Naive B cell (primary cell): Measurements from ENCODE around the gene CAPN5. TPM values are rescaled to one million over a fixed set of nuclear protein-coding genes. Genes with fewer than 3 reads are reported as not detected.

ENCODE experiments used
- ATAC-seq, 2 donors: fragments of 150-1000 bp; cut with Tn5 transposase; 2 replicates each; pipeline ENCODE4 v1.10.0; 2021; ENCODE audit warnings: low read depth in 2 of 2, mild to moderate bottlenecking in 2 of 2, moderate library complexity in 2 of 2
- DNase-seq: peaks from one replicate; pipeline ENCODE4 v3.0.0; 2022
- H3K27ac Mint-ChIP-seq, 6 donors: one replicate each; pipeline ENCODE4 v1.8.0; 2020 to 2022; ENCODE audit warnings: mild to moderate bottlenecking in 6 of 6, mixed read lengths in 6 of 6, moderate library complexity in 5 of 6, inconsistent platforms in 2 of 6
- H3K27me3 Mint-ChIP-seq, 3 donors: one replicate each; pipeline ENCODE4 v1.8.0; 2021 to 2022; ENCODE audit warnings: mixed read lengths in 3 of 3, mild to moderate bottlenecking in 1 of 3
- H3K36me3 Mint-ChIP-seq, 2 donors: one replicate each; pipeline ENCODE4 v1.8.0; 2020 to 2022; ENCODE audit warnings: mixed read lengths in 2 of 2, inconsistent platforms in 1 of 2, mild to moderate bottlenecking in 1 of 2
- H3K4me1 Mint-ChIP-seq, 3 donors: one replicate each; pipeline ENCODE4 v1.8.0; 2020 to 2022; ENCODE audit warnings: mixed read lengths in 3 of 3, inconsistent platforms in 1 of 3, mild to moderate bottlenecking in 1 of 3, moderate library complexity in 1 of 3
- H3K4me3 Mint-ChIP-seq, 8 donors: one replicate each; pipeline ENCODE4 v1.8.0; 2020 to 2022; ENCODE audit warnings: mild to moderate bottlenecking in 8 of 8, mixed read lengths in 8 of 8, moderate library complexity in 8 of 8, inconsistent platforms in 2 of 8
- H3K9me3 Mint-ChIP-seq, 7 donors: one replicate each; pipeline ENCODE4 v1.8.0; 2020 to 2022; ENCODE audit warnings: mixed read lengths in 7 of 7, mild to moderate bottlenecking in 5 of 7, inconsistent platforms in 2 of 7, moderate library complexity in 1 of 7
- polyA plus RNA-seq, 6 donors: library from polyadenylated mRNA; unstranded; fragments of 300-500 nt; fragmentation: Illumina TruSeq; gene quantifications; one replicate each; pipeline ENCODE4 v1.2.3, GENCODE V29; 2021; ENCODE audit warnings: low read depth in 6 of 6

Gene CAPN5
- polyA plus RNA-seq, 6 donors from 2014 or later, result 0.33 to 0.87 TPM; not detected in 4

DNA sequence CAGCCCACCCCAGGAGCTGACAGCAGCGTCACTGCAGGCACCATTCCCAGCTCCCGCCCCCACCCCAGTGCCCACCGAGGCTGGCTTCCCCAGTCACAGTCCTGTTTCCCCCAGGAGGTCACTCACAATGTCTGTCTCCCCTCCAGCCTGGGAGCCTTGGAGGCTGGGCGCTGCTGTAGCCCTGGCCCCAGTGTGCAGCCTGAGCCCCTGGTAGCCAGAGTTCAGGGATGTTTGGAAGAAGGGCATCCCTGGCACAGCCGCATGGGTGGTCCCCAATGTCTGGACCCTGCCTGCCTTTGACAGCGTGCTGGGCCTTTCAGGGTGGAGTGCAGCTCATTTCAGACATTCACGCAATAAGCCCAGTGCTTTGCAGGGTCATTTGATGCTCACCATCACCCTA is 4.3 kb downstream of the CAPN5 start:
- DNase-seq (no peak), ATAC-seq (no peak)
- H3K9me3 Mint-ChIP-seq, result no peaks in the 10 kb centered on the region
- H3K27ac Mint-ChIP-seq, result no peak overlapping the region
- peak overlapping the region in 1 of 8 donors; percentile 32 for H3K4me3 Mint-ChIP-seq
- H3K36me3 Mint-ChIP-seq, result no peaks in the 10 kb centered on the region
- H3K27me3 Mint-ChIP-seq, result peaks cover 0 to 12% (median 8%) of the 10 kb centered on the region in 3 donors
- H3K4me1 Mint-ChIP-seq, result peaks cover 10 to 20% (median 18%) of the 10 kb centered on the region in 3 donors

DNA sequence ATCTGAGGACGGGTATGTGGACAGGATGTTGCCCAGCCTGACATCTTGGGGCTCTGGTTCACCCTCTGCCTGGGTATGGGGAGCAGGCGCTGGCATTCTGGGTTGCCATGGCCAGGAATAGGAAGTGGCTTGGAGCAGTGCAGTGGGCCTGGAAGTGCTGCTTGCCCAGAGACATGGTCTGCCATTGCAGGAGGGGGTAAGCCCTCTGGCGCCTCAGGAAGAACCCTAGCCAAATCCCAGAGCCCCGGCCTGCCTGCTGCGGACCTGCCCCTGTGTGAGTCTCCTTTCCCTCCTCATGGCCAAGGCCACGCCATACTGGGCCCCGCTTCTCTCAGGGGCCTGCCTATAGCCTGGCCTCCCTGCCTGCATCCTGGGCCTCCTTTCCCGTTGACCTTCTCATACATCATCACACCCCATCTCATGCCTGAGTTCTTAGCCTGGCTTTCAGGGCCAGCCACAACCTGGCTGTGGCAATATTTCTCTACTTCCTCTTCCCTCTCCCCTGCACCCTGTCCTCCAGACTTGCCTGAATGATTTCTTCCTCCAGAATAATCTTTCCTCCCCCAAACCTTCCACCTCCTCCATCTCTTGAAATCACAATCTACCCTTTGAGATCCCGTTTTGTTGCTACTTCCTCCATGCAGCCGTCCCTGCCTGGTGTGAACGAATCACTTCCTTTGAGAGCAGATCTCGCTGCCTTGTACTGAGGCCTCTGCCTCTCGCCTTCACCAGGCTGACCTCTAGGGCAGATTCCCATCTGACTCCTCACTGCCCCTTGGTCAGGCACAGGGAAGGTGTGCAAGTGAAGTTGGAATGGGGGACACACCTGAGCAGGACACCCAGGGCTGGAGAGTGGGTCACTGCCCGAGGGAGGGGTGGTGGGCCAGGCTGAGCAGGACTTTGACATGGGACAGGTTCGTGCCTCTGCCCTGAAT is 5.2 kb downstream of the CAPN5 start:
- peak overlapping the region in 3 of 8 donors; percentile 12 to 65 (median 38) for H3K4me3 Mint-ChIP-seq

DNA sequence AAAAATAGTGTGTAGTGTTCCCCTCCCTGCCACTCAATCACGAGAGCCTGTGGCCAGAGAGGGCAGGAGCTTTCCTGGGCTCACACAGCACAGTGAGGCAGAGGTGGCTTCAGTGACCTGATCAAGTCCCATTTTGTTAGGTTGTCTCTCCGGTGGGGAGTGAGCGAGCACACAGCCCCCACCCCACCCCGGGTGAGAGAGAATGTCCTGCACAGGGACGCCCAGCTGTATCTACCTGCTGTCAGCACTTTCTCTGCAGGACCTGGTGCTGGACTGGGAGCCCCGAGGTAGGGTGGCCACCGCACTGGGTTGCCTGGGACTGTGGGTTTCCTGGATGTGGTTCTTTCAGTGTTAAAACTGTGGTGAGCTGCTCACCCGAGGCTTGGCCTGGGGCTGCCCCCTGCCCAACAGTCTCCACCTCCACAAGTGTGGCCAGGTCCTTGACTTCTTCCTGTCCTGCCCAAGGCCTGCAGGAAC is 6.1 kb downstream of the CAPN5 start:
- Mint-ChIP-seq H3K27ac (no peak overlapping the region), H3K36me3 (no peaks in the 10 kb centered on the region), H3K9me3 (no peaks in the 10 kb centered on the region), H3K4me3 (no peak overlapping the region), H3K27me3 (peaks cover 0 to 12% (median 8%) of the 10 kb centered on the region in 3 donors), H3K4me1 (peaks cover 5 to 13% (median 10%) of the 10 kb centered on the region in 3 donors)
- DNase-seq (no peak), ATAC-seq (no peak)

More for the DNA sequence above, 5.2 kb downstream of the CAPN5 start:
- DNase-seq (no peak), ATAC-seq (no peak)
- Mint-ChIP-seq H3K27me3 (peaks cover 0 to 12% (median 8%) of the 10 kb centered on the region in 3 donors), H3K36me3 (no peaks in the 10 kb centered on the region), H3K4me1 (peaks cover 9 to 19% (median 18%) of the 10 kb centered on the region in 3 donors), H3K9me3 (no peaks in the 10 kb centered on the region), H3K27ac (peak overlapping the region in 1 of 6 donors; percentile 6)

DNA sequence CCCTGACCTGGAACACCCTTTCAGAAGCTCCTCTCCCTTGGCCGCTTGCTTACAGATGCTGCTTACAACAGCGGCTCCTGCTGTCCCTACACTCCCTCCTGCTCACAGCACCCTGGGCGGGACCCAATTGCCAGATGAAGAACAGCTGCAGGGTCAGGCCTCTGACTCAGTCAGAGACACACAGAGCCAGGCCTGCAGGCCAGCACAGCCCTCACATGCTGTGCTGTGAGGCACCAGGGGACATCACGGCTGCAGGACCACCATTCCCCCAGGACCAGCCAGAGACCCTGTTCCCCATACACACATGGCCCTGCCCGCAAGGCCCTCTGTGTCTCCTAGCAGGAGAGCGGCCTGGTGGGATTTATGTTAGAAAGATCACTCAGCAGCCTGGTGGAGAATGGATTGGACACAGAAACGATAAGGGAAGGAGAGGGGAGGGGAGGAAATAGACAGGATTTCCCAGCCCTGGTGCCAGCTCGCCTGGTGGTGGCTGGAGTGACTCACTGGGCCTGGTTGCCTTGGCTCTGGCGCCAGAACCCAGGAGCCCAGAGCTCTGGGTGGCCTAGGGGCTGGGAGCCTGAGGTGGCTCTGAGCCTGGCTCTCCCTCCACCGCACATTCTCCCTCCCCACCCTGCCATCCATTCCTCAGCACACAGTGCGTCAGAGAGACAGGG is 6.7 kb downstream of the CAPN5 start:
- H3K4me3 Mint-ChIP-seq, result peak overlapping the region in 1 of 8 donors; percentile 15
- H3K27ac Mint-ChIP-seq, result no peak overlapping the region
- DNase-seq (no peak), ATAC-seq (no peak)
- peaks cover 0 to 12% (median 8%) of the 10 kb centered on the region in 3 donors for H3K27me3 Mint-ChIP-seq
- no peaks in the 10 kb centered on the region for H3K36me3 Mint-ChIP-seq
- H3K4me1 Mint-ChIP-seq, result peaks cover 4 to 9% (median 5%) of the 10 kb centered on the region in 3 donors
- H3K9me3 Mint-ChIP-seq, result peaks cover 0 to 5% (median 1%) of the 10 kb centered on the region in 7 donors

DNA sequence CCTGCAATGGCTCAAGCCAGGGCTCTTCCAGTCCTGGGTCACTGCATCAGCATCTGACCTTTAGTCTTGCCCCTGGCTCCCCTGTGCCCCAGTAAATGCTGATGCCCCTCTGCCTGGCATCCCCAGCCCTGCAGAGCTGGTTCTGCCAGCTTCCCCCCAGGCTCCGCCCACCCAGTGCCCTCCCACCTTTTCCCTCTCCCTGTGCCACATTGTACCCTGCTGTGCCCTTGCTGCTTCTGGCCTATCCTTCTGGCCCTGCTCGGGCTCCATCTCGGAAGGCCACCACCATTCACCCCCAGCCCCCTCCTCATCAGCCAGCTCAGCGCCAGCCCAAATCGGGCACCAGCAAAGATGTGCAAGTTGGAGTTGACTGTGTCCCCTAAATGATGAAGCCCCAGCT is 7.4 kb downstream of the CAPN5 start:
- Mint-ChIP-seq H3K4me3 (peak overlapping the region in 1 of 8 donors; percentile 9), H3K4me1 (peaks cover 4 to 7% (median 5%) of the 10 kb centered on the region in 3 donors), H3K27ac (no peak overlapping the region), H3K36me3 (no peaks in the 10 kb centered on the region), H3K27me3 (peaks cover 0 to 13% (median 8%) of the 10 kb centered on the region in 3 donors), H3K9me3 (peaks cover 0 to 12% (median 5%) of the 10 kb centered on the region in 7 donors)
- no peak for DNase-seq
- ATAC-seq, result no peak

DNA sequence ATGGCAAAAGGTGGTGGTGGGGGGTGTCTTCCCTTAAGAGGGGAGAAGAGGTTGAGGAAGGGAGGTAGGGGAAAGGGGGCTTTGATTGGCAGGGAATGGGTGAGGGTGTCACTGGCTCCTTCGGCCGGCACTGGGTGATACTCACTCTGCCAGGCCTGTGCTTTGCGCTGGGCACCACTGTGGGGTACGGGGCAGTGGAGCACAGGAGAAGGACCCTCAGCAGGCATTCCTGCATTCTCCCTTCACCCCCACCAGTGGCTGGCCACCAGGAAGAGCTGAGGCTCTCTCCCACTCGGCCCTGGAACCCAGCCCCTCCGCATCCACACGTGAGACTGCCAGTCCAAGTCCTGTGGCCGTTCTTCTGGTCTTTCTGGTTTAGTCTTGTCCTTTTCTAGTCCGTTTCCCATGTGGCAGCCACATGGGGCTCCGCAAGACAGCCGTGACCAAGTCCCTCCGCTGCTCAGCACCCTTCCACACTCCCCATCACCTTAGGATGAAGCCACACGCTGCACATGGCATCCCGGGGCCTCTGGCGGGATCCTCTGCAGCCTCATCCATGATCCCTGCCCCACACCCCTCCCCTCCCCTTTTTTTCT is 8.0 kb downstream of the CAPN5 start:
- no peak for ATAC-seq
- no peaks in the 10 kb centered on the region for H3K36me3 Mint-ChIP-seq
- peaks cover 0 to 13% (median 8%) of the 10 kb centered on the region in 3 donors for H3K27me3 Mint-ChIP-seq
- H3K27ac Mint-ChIP-seq, result peak overlapping the region in 1 of 6 donors; percentile 32
- peak overlapping the region in 1 of 8 donors; percentile 9 for H3K4me3 Mint-ChIP-seq
- peaks cover 0 to 15% (median 5%) of the 10 kb centered on the region in 7 donors for H3K9me3 Mint-ChIP-seq
- H3K4me1 Mint-ChIP-seq, result peaks cover 4 to 7% (median 5%) of the 10 kb centered on the region in 3 donors
- DNase-seq, result no peak

DNA sequence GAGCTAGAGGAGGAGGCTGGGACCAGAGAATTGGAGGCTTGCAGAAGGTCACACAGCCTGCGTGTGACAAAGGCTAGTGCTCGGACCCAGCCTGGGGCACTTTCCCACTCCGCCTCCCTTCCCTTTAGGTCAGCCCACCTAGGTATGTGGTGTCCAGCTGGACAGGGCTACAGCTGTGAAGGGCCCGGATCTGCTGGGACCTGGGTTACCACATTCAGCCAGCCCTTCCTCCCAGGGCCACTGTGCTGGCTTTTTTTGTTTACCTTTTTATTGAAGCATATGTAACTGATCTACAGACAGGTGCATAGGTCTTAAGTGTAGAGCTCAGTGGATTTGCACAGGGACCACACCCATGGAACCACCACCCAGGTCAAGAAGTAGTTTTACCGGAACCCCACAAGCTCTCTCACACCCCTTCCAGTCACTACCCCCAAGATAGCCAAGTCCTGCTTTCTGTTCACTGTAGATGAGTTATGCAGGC is 8.7 kb downstream of the CAPN5 start:
- Mint-ChIP-seq H3K36me3 (no peaks in the 10 kb centered on the region), H3K27me3 (peaks cover 0 to 12% (median 6%) of the 10 kb centered on the region in 3 donors), H3K9me3 (peaks cover 0 to 15% (median 5%) of the 10 kb centered on the region in 7 donors), H3K27ac (no peak overlapping the region), H3K4me3 (no peak overlapping the region), H3K4me1 (peaks cover 7 to 9% (median 8%) of the 10 kb centered on the region in 3 donors)
- ATAC-seq, result no peak
- no peak for DNase-seq

DNA sequence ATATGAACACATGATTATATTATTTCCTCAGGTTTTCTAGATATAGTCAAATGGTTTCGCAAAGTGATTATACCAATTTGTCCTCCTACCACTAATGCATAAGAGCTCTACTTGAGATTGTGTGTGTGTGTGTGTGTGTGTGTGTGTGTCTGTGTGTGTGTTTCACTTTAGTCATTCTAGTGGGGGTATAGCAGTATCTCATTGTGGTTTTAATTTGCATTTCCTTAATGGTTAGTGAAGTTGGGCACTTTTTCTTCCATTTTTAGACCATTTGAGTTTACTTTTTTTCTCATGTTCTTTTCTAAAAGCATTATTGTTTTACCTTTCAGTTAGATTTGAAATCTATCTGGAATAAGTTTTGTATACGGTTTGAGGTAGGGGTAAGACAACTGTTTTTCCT is 12.9 kb downstream of the CAPN5 start:
- Mint-ChIP-seq H3K4me3 (no peak overlapping the region), H3K9me3 (peaks cover 0 to 15% (median 5%) of the 10 kb centered on the region in 7 donors), H3K4me1 (peaks cover 12 to 15% (median 14%) of the 10 kb centered on the region in 3 donors), H3K27ac (no peak overlapping the region), H3K27me3 (peaks cover 0 to 6% (median 0%) of the 10 kb centered on the region in 3 donors), H3K36me3 (no peaks in the 10 kb centered on the region)
- DNase-seq, result no peak
- ATAC-seq, result no peak

DNA sequence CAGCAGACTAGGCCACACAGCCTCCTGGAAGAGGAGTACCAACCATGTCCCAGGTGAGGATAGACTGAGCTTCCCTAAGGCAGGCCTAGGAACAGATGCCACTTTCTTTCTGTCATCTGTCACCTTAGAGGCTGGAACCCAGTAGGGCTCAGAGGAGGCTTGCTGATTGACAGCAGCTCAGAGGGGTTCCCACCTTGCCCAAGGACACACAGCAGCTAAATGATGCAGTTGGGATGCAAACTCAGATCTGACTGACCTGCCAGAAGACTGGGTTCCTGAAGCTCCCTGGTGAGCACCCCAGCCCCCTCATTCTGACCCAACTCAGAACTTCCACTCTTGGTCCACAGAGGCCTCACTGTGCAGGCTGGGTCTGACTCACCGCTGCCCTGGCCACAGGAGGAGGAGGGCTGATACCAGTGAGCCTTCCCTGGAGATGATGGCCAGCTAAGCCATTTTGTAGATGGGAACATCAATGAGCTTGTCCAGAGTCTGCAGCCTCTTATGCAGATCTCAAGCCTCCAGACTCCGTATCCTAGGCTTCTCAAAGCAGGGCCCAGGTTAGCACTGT is 14.0 kb downstream of the CAPN5 start:
- ATAC-seq (no peak), DNase-seq (no peak)
- Mint-ChIP-seq H3K4me1 (peaks cover 12 to 15% (median 14%) of the 10 kb centered on the region in 3 donors), H3K27ac (no peak overlapping the region), H3K4me3 (no peak overlapping the region), H3K36me3 (no peaks in the 10 kb centered on the region), H3K27me3 (peaks cover 0 to 6% (median 0%) of the 10 kb centered on the region in 3 donors), H3K9me3 (peaks cover 0 to 15% (median 5%) of the 10 kb centered on the region in 7 donors)

DNA sequence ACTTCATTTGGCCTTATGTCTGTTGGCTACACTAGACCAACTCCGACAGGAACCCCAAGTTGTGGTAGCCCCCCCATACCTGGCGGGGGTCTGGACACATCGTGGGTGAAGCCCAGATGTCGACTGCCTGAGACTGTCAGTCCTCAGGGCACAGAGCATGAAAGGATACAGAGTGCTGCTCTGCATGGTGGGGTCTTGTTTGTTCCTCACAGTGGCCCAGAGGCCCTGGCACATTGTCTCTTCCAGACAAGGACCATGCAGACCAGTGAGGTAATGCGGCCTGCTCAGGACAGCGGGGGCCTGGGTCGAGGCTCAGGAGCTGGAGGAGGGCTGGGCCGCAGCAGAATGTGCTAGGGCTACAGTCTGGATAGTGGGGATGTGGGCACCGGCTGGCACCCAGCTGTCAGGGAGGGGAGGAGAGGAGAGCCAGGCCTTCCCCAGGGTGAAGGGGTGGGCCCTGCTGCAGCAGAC is 14.6 kb downstream of the CAPN5 start:
- Mint-ChIP-seq H3K27ac (peak overlapping the region in 1 of 6 donors; percentile 88), H3K9me3 (peaks cover 0 to 15% (median 5%) of the 10 kb centered on the region in 7 donors)
- DNase-seq, result no peak

DNA sequence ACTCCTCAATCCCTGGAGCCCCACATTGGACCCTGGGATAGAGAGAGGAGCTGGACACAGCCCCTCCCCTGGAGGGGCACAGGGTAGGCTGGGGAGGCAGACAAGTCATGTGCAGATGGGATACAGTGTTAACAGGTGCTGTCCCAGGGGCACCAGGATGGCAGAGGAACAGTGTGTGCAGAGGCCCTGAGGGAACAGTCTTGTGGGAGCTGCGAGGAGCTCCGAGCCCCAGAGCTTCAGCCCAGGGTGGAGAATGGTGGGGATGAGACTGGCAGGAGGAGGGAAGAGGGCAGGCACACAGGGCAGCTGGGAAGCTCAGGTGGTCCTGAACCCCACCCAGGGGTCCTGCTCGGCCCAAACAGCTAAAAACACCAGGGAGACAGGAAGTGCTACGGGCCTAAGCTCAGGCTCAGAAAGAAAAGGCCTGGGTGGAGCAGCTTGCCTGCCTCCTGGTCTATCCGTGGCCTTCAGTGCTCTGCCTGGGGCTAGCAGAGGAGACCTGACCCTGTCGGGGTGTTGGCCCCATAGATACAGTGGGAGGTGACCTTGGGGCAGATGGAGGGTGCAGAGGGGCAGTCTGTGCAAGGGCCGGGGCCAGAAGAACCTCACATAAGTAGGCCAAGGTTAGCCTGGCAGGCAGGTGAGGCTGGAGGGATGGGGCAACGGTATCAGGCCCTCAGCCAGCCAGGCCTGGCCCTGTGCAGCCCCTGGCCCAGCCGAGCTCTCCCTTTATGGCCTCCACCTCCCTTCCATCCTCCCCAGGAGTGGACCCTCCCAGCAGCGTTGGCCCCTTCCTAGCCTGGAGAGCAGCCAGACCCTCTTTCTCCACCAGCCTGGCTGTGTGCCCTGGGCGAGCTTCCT is 15.4 kb downstream of the CAPN5 start:
- DNase-seq (no peak), ATAC-seq (no peak)
- Mint-ChIP-seq H3K27ac (peak overlapping the region in 1 of 6 donors; percentile 37), H3K4me1 (peaks cover 12 to 15% (median 14%) of the 10 kb centered on the region in 3 donors), H3K4me3 (peak overlapping the region in 3 of 8 donors; percentile 5 to 71 (median 33)), H3K36me3 (no peaks in the 10 kb centered on the region), H3K27me3 (peaks cover 0 to 6% (median 0%) of the 10 kb centered on the region in 3 donors), H3K9me3 (peaks cover 0 to 15% (median 5%) of the 10 kb centered on the region in 7 donors)

More for the DNA sequence above, 14.6 kb downstream of the CAPN5 start:
- ATAC-seq, result no peak
- peaks cover 12 to 15% (median 14%) of the 10 kb centered on the region in 3 donors for H3K4me1 Mint-ChIP-seq
- no peak overlapping the region for H3K4me3 Mint-ChIP-seq
- peaks cover 0 to 6% (median 0%) of the 10 kb centered on the region in 3 donors for H3K27me3 Mint-ChIP-seq
- no peaks in the 10 kb centered on the region for H3K36me3 Mint-ChIP-seq
